CMK (cell line): Measurements from ENCODE around the gene L3MBTL1.
"Not testable (repeated sequence)": the region's sequence is repeated elsewhere in the genome, so short reads cannot be mapped to it uniquely, and the experiment has no call there.

ENCODE experiments used
- DNase-seq: peaks from one replicate; pipeline ENCODE4 v3.0.0-alpha.2; 2010; ENCODE audit warnings: low read depth

The L3MBTL1 gene

DNA sequence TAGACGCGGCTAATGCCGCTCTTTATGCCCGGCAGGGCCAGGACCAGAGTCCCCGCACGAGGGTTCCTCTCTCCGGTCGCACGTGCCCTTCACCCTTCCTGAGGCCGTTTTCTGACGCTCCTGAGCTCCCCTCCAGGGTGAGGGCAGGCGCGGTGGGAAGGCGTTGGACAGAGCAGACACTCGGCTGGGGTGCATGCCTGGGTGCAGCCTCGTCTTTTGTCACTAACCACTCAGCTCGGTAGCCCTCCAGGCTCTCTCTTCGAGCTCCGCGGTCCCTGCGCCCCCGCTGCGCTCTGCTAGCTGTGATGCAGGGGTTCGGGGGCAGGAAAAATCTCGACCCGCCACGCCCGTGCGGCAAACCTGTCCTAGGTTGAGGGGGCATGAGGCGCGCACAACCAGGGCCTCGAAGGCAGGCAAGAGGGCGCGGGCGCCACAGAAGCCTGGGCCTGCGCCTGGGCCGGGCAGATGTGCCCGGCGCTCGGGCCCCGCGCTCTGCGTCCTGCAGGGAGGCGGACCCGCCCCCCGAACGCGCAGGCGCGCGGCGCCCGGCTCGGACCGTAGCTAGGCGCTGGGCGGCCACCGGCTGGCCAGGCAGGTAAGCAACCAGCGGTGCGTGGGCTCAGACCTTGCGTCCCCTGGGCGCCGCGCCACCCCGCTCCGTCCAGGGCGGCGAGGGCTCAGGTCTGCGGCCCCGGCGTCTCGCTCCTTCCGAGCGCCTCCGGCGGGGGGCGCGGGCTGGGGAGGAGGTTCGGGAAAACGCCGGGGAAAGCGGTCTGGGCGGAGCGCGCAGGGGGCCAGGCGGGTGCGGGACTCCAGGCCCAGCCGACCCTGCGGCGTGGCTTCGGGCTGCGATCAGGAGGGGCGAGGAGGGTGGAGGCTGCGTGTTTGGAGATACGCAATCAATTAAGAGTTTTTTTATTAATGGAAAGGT lies at the start of gene L3MBTL1:
Gene L3MBTL1, plus strand, starts transcription at position 548 of the 931 bp plus-strand sequence. CDS start 5,807 bp downstream, outside the sequence.
- DNase-seq, result no peak

DNA sequence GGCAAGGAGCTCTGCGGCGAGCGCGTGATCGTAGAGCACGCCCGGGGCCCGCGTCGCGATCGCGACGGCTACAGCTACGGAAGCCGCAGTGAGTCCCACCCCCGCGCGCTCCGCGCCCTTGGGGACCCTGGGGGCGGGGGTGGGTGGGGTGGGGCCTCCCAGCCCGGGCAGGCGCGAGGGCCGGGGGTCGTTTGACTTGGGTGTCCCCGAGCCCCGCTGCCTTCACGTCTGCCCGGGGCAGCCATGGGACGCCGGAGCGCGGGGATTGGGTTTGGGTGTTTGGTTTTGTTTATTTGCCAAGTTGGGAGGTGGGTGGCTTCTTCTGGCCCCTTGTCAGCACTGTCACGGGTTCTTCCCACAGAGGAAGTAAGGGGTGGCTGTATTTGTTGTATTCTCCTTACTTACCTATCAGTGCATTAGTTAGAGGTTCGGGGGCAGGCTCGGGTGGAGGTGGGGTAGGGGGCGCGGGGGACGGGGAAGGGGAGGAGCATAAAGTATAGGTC lies 49.0 kb upstream of the L3MBTL1 start:
- DNase-seq, result no peak

DNA sequence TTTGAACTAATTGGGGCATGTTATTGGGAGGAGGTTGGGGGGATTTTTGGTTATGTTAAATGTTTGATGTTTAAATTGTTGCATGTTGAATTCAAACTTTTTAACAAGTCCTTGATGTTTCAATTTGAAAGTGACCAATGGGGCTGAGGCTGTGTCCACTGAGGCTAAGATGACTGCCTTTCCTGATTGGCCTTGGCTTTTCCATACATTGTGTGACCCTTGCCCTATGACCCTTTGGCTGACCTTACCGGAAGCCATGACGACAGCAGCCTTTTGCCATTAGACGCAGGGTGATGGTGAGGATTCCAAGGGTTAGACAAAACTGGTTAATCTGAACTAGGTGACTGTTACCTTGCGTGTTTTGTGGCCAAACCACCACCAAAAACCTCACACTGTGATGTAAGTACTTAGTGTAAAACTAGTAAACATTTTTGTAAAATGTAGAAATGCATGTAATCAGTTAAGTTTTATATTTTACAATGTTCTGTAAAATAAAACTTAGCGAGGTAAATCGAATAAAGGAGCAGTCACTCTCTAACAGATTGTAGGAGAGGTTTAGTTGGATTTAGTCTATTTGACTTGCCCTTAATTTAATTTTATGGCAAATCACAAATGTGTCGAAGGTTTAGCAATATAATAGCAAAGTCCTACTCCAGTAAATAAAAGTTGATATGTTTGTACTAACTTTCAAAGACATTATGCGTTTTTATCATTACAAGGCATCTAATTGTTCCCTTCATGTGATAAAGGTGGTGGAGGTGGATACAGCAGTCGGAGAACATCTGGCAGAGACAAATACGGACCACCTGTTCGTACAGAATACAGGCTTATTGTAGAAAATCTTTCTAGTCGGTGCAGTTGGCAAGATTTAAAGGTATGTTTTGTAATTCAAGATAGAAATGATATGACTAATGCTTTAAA lies 48.2 kb upstream of the L3MBTL1 start:
- no peak for DNase-seq

- DNase-seq, result no peak
Observed at GRCh38 chr20:43460172-43460829, 47.2 kb upstream of the L3MBTL1 start.

DNA sequence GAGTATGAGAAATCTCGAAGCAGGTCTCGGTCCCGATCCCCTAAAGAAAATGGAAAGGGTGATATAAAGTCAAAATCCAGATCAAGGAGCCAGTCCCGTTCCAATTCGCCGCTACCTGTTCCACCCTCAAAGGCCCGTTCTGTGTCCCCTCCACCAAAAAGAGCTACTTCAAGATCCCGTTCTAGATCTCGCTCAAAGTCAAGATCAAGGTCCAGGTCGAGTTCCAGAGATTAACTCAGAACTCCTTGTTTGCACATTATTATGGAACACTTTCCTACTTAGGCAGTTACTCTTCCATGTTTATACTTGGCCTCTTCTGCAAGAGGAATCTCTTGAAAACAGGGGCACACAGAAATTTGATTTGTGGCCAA lies 46.7 kb upstream of the L3MBTL1 start:
- DNase-seq, result no peak

DNA sequence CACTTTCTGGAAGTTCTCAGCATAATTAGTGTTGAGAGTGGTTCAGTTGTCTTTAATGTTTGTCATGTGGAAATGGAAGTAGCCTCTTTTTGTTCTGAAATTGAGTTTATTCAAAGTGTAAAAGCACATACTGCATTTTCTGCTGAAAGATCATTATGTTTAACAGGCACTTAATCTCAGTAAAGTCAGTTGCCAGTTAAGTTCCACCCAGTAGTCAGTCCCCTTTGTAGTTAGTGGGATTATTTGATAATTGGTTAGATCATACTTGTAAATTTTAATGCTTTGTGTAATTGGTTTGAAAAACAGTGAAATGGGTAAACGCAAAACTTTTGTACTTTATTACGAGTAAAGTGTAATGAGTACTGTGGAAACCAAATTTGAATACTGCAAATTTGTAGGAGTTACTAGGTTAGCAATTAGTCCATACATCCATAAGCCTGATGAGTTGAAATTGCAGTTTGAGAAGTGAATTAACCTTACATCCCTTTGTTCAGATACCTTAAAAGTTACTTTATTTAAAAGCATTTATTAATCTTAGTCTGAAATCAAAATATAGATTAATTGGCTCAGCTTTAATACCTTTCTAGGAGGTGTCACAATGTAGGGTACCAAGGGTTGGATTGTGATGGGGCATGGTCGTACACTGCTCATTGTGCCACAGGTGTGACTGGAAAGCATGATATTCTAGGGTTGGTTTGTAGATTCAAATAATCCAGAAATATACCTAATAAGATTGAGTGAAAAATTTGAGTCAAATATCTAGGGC lies 45.4 kb upstream of the L3MBTL1 start:
- no peak for DNase-seq

DNA sequence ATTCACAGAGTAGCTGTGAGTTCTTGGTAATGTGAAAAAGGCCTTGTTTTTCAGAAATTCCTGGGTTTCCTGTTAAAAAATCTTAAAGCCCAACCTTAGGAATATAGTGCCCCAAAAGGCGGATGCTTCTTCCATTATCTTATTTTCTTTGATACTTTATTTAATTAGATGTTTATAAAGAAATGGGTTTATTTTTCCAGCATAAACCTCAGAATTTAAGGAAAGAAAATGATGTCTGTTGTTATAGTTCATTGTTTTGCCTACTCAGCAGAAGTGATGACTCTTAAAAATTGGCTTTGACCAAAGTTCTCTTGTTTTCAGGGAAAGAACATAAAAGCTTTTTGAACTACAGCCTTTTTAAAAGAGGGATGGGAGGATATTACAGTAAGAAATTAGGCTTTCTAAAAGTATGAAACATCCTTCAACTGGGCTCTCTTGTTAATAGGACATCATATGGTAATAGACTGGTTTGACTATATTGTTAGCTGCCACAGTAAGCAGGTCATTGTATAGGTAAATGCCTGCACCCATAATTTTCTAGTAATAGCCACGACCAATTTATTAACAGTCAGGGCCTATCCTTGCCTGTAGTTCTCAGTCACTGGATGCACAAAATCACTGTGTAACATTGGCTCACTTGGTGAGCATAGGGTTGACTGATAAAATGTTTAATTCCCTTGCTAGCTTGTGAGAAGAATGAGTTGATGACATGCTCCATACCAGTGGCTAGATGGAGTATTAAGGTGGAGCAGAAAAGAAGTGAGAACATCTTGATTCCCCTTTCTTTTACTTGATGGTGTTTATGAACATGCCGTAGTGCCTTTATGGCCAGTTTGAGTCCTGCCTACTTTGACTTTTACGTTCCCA lies 44.6 kb upstream of the L3MBTL1 start:
- DNase-seq, result no peak

DNA sequence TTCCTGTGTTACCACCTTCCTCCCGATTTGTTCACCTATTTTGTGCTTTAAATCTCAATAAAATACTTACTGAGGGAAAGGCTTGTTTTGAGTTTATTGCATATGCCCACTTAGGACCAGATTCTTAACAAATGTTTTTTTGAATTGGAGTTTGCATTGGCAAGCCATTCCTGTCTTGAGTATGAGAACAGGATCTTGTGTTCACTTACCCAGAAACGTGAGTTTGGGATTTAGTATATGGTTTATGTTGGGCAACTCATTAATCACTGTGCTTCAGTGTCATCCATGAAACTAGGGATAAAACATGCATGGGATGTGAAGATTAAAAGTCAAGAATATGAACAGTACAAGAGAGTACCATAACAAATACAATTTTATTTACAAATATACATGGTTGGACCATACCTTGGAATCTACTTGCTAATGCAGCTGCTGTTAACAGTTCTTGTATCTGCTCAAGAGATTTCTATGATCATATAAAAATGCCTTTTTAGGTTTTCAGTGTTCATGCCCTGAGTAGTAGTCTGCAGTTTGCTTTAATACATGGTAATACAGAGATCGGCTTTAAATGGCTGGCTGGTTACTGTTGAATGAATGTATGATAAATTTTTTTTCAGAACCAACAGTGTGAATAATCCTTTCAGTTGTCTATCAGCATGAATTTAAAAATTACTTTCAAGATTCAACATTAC lies 43.8 kb upstream of the L3MBTL1 start:
- no peak for DNase-seq

- no peak for DNase-seq
Observed at GRCh38 chr20:43464219-43464790, 43.2 kb upstream of the L3MBTL1 start.

DNA sequence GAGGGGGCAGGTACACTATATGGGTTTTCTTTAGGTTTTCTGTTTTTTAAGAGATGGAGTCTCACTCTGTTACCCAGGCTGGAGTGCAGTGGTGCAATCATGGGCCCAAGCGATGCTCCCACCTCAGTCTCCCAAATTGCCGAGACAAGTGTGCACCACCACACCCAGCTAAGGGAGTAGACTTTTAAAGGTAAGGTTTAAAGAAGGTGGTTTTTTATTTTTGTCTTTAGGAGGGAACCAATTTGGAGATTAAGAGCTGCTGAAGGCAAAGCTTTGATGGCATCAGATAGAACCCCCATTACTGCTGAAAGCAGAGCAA lies 41.9 kb upstream of the L3MBTL1 start:
- no peak for DNase-seq

GRCh38 chr20:43467589-43467988 lies 39.9 kb upstream of the L3MBTL1 start:
- no peak for DNase-seq

GRCh38 chr20:43472671-43473380 lies 34.7 kb upstream of the L3MBTL1 start:
- no peak for DNase-seq

- no peak for DNase-seq
Observed at GRCh38 chr20:43473381-43473704, 34.2 kb upstream of the L3MBTL1 start.

- no peak for DNase-seq
Observed at GRCh38 chr20:43477193-43477592, 30.3 kb upstream of the L3MBTL1 start.

GRCh38 chr20:43477619-43478018 lies 29.9 kb upstream of the L3MBTL1 start:
- no peak for DNase-seq

DNA sequence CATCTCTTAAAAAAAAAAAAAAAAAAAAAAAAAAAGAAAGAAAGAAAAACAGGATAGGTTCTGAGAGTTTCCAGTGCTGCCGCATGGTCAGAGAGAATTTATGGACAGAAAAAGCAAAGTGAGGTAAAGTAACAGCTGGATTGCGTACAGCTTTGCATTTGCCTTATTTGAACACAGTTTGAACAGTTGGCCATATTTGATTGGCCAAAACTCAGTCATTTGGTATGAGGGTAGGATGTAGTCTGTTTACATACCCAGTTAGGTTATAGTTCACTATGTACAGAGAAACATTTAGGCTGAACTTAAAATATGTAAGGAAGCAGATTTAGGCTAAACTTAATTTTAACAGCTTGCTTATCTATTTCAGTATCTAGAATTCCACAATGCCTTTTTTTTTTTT lies 17.5 kb upstream of the L3MBTL1 start:
- DNase-seq, result no peak

- no peak for DNase-seq
Observed at GRCh38 chr20:43492101-43492500, 15.4 kb upstream of the L3MBTL1 start.

GRCh38 chr20:43495388-43495787 lies 12.1 kb upstream of the L3MBTL1 start:
- DNase-seq, result no peak

GRCh38 chr20:43502021-43502420 lies 5.5 kb upstream of the L3MBTL1 start:
- DNase-seq, result not testable (repeated sequence)
